Endothelial cell of umbilical vein (primary cell): ENCODE data around the gene GKN2.
A peak's percentile ranks its signal among the peaks of the same experiment; 100 is the strongest.

Source experiments
- EZH2 ChIP-seq: IDR thresholded peaks from 2 replicates; pipeline ENCODE4 v1.6.1; 2012; ENCODE audit warnings: borderline replicate concordance, low read depth, mild to moderate bottlenecking, moderate library complexity, low read length, inconsistent platforms; ENCODE audit not compliant: severe bottlenecking
- FOS ChIP-seq: IDR thresholded peaks from 2 replicates; pipeline ENCODE4 v1.6.1; 2011; ENCODE audit warnings: mild to moderate bottlenecking, low read length, moderate library complexity, borderline replicate concordance; ENCODE audit not compliant: insufficient read depth
- GATA2 ChIP-seq: IDR thresholded peaks from 2 replicates; pipeline ENCODE4 v1.7.0; 2011; ENCODE audit warnings: low read depth, mild to moderate bottlenecking, moderate library complexity, mixed read lengths, low read length; ENCODE audit not compliant: insufficient read length, insufficient read depth
- JUN ChIP-seq: IDR thresholded peaks from 2 replicates; pipeline ENCODE4 v1.6.1; 2011; ENCODE audit warnings: borderline replicate concordance, low read depth; ENCODE audit not compliant: insufficient read length, insufficient read depth
- MYC ChIP-seq: IDR thresholded peaks from one replicate; pipeline ENCODE4 v1.6.1; 2011; ENCODE audit warnings: mild to moderate bottlenecking, low read depth, low read length
- POLR2A ChIP-seq: IDR thresholded peaks from 2 replicates; pipeline ENCODE4 v1.6.1; 2012; ENCODE audit warnings: low read depth, mild to moderate bottlenecking, control low read depth, low read length
- POLR2AphosphoS5 ChIP-seq: IDR thresholded peaks from 2 replicates; pipeline ENCODE4 v1.6.1; 2012; ENCODE audit warnings: low read depth, mild to moderate bottlenecking, control low read depth, low read length, moderate library complexity; ENCODE audit not compliant: insufficient read depth
- TF ChIP-seq, protein P1 (sequence below), 2 donors: IDR thresholded peaks; 1 replicate in 1 of 2; 2 replicates in 1 of 2; pipeline ENCODE4 v1.5.1; 2011; ENCODE audit warnings: low read length in 2 of 2, mild to moderate bottlenecking in 2 of 2, moderate library complexity in 2 of 2, control low read depth in 1 of 2, inconsistent platforms in 1 of 2, low read depth in 1 of 2; ENCODE audit not compliant: insufficient read depth in 1 of 2; ENCODE audit errors: extremely low read depth in 1 of 2
- TF ChIP-seq, protein P2 (sequence below): IDR thresholded peaks from 2 replicates; pipeline ENCODE4 v1.6.1; 2011; ENCODE audit not compliant: insufficient read depth, insufficient read length

GRCh38 chr2:68917034-68917718 lies 35.5 kb downstream of the GKN2 start:
- TF ChIP-seq POLR2AphosphoS5 (no peak), FOS (no peak), EZH2 (no peak), POLR2A (no peak), MYC (no peak), JUN (peak; percentile 11), GATA2 (no peak)
- TF ChIP-seq, protein P1, sequence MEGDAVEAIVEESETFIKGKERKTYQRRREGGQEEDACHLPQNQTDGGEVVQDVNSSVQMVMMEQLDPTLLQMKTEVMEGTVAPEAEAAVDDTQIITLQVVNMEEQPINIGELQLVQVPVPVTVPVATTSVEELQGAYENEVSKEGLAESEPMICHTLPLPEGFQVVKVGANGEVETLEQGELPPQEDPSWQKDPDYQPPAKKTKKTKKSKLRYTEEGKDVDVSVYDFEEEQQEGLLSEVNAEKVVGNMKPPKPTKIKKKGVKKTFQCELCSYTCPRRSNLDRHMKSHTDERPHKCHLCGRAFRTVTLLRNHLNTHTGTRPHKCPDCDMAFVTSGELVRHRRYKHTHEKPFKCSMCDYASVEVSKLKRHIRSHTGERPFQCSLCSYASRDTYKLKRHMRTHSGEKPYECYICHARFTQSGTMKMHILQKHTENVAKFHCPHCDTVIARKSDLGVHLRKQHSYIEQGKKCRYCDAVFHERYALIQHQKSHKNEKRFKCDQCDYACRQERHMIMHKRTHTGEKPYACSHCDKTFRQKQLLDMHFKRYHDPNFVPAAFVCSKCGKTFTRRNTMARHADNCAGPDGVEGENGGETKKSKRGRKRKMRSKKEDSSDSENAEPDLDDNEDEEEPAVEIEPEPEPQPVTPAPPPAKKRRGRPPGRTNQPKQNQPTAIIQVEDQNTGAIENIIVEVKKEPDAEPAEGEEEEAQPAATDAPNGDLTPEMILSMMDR (IDR thresholded peaks at IDR 0.05; ENCODE audit: extremely low read depth in 1 of 2, insufficient read depth in 1 of 2, low read depth in 1 of 2, low read length in 2 of 2): no peak
- TF ChIP-seq, protein P2, sequence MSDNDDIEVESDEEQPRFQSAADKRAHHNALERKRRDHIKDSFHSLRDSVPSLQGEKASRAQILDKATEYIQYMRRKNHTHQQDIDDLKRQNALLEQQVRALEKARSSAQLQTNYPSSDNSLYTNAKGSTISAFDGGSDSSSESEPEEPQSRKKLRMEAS: no peak
